Natural killer cell (primary cell): Measurements from ENCODE around the gene E2F7. TPM values are rescaled to one million over a fixed set of nuclear protein-coding genes. Genes with fewer than 3 reads are reported as not detected.
"Not testable (repeated sequence)": the region's sequence is repeated elsewhere in the genome, so short reads cannot be mapped to it uniquely, and the experiment has no call there.

Experiments
- ATAC-seq, 3 donors: fragments of 150-1000 bp in 2 of 3; fragments of 200-7000 bp in 1 of 3; cut with Tn5 transposase; 1 replicate in 1 of 3; 2 replicates in 2 of 3; pipeline ENCODE4 v1.10.0; 2021; ENCODE audit warnings: mild to moderate bottlenecking in 2 of 3, moderate library complexity in 2 of 3
- DNase-seq, 2 donors: peaks; one replicate each; pipeline versions ENCODE4 v3.0.0 to v3.0.0-alpha.2; 2013 to 2021; ENCODE audit warnings: mixed read lengths in 1 of 2
- H3K27ac ChIP-seq: one replicate; pipeline ENCODE4 v1.5.1; 2013; ENCODE audit warnings: mild to moderate bottlenecking, low read length
- H3K27me3 ChIP-seq: one replicate; pipeline ENCODE4 v1.6.1; 2013; ENCODE audit warnings: low read length; ENCODE audit not compliant: control insufficient read depth, insufficient read depth
- H3K36me3 ChIP-seq: one replicate; pipeline ENCODE4 v1.6.1; 2013; ENCODE audit warnings: low read length; ENCODE audit not compliant: control insufficient read depth, insufficient read depth
- H3K4me1 ChIP-seq: one replicate; pipeline ENCODE4 v1.6.1; 2013; ENCODE audit warnings: low read length; ENCODE audit not compliant: control insufficient read depth, insufficient read depth
- H3K4me3 ChIP-seq: one replicate; pipeline ENCODE4 v1.5.1; 2013; ENCODE audit warnings: low read length
- H3K9me3 ChIP-seq: one replicate; pipeline ENCODE4 v1.6.1; 2013; ENCODE audit warnings: low read length; ENCODE audit not compliant: control insufficient read depth, insufficient read depth
- H3K27ac Mint-ChIP-seq, 2 donors: one replicate each; pipeline ENCODE4 v1.8.0; 2022; ENCODE audit warnings: mild to moderate bottlenecking in 2 of 2, mixed read lengths in 2 of 2, moderate library complexity in 1 of 2
- H3K27me3 Mint-ChIP-seq, 2 donors: one replicate each; pipeline ENCODE4 v1.8.0; 2022; ENCODE audit warnings: low read depth in 2 of 2, mixed read lengths in 2 of 2
- H3K36me3 Mint-ChIP-seq: one replicate; pipeline ENCODE4 v1.8.0; 2022; ENCODE audit warnings: mixed read lengths
- H3K4me1 Mint-ChIP-seq, 2 donors: one replicate each; pipeline ENCODE4 v1.8.0; 2022; ENCODE audit warnings: mixed read lengths in 2 of 2
- H3K4me3 Mint-ChIP-seq: one replicate; pipeline ENCODE4 v1.8.0; 2022; ENCODE audit warnings: mild to moderate bottlenecking, moderate library complexity, mixed read lengths
- H3K9me3 Mint-ChIP-seq, 2 donors: one replicate each; pipeline ENCODE4 v1.8.0; 2022; ENCODE audit warnings: mixed read lengths in 2 of 2
- CTCF ChIP-seq: fragments of 200-600 bp; IDR thresholded peaks from one replicate; pipeline ENCODE4 v1.8.0; 2022; ENCODE audit warnings: antibody characterized with exemption
- WGBS: methylation state at CpG from one replicate; pipeline ENCODE4 v1.1.7; 2013; ENCODE audit warnings: missing lambda C conversion rate; ENCODE audit not compliant: insufficient coverage; 5-methylcytosine and 5-hydroxymethylcytosine counted together
- intact Hi-C: fragments of 100-400 bp; cut with micrococcal nuclease; formaldehyde crosslinking; loops from one replicate; pipeline ENCODE4 v1.14.2; 2022
- total RNA-seq, 4 donors: library from RNA; stranded (reverse); fragments of 120-200 nt in 1 of 4; gene quantifications; one replicate each; pipeline versions ENCODE4 v1.2.3 to v1.2.4, GENCODE V29; 2013 to 2022

E2F7 gene
- total RNA-seq, 3 donors from 2014 or later (not counting 1 experiment from before 2014, with no cell fraction given), result 0.30 to 1.1 (median 0.59) TPM

DNA sequence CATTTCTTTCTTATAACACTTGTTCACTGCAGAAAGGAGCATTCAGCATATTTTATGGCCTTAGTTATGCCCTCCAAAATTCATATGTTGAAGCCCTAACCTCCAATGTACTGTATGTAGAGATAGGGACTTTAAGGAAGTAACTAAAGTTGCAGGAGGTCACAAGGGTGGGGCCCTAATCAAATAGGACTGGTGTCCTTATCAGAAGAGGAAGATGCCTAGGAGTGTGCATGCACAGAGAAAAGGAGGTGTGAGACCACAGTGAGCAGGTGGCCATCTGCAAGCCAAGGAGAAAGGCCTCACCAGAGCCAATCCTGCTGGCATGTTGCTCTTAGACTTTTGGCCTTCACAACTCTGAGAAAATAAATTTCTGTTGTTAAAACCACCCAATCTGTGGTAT lies 12.9 kb upstream of the E2F7 start:
- Histone ChIP-seq H3K4me3 (no peak overlapping the region), H3K27me3 (no peaks in the 10 kb centered on the region), H3K27ac (no peak overlapping the region), H3K9me3 (no peaks in the 10 kb centered on the region), H3K4me1 (no peaks in the 10 kb centered on the region), H3K36me3 (no peaks in the 10 kb centered on the region)
- peaks cover 15 to 23% of the 10 kb centered on the region in 2 donors for H3K27me3 Mint-ChIP-seq
- no peak overlapping the region for H3K27ac Mint-ChIP-seq
- DNase-seq, result no peak
- no peaks in the 10 kb centered on the region for H3K4me1 Mint-ChIP-seq
- H3K36me3 Mint-ChIP-seq, result no peaks in the 10 kb centered on the region
- TF ChIP-seq CTCF, result no peak
- no peak for ATAC-seq
- no peaks in the 10 kb centered on the region for H3K9me3 Mint-ChIP-seq
- intact Hi-C loops, result no loop called here
- H3K4me3 Mint-ChIP-seq, result no peak overlapping the region

DNA sequence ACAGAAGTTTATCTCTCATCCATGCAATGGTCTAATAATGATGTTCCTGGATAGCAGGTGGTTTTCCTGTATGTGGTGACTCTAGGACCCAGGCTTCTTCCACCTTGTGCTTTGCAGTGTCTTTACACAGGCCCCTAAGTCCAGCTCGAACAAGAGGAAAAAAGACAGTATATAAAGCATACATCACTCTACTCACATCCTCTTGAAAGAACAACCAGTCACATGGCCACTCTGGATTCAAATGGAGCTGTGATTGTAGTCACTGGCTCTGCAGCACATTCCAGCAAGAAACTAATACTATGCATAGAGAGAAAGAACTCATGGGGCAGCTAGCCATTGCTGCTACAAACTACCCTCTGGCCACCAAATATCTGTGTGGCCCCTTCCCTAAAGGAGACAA lies 11.5 kb upstream of the E2F7 start:
- H3K27me3 Mint-ChIP-seq, result peaks cover 15 to 23% of the 10 kb centered on the region in 2 donors
- H3K9me3 Mint-ChIP-seq, result no peaks in the 10 kb centered on the region
- Histone ChIP-seq H3K27ac (no peak overlapping the region), H3K4me1 (no peaks in the 10 kb centered on the region), H3K27me3 (no peaks in the 10 kb centered on the region), H3K36me3 (no peaks in the 10 kb centered on the region), H3K4me3 (no peak overlapping the region), H3K9me3 (no peaks in the 10 kb centered on the region)
- intact Hi-C loops, result no loop called here
- ATAC-seq (no peak), DNase-seq (no peak)
- WGBS, result 63% methylated on average over 1 of the region's 1 CpG
- no peaks in the 10 kb centered on the region for H3K36me3 Mint-ChIP-seq
- no peak overlapping the region for H3K27ac Mint-ChIP-seq
- no peak for TF ChIP-seq CTCF
- H3K4me3 Mint-ChIP-seq, result no peak overlapping the region
- no peaks in the 10 kb centered on the region for H3K4me1 Mint-ChIP-seq

GRCh38 chr12:77073894-77074293 lies 8.5 kb upstream of the E2F7 start:
- H3K4me3 ChIP-seq, H3K27ac Mint-ChIP-seq, ATAC-seq, H3K27me3 ChIP-seq, H3K4me1 ChIP-seq, H3K4me3 Mint-ChIP-seq, H3K27ac ChIP-seq, DNase-seq, H3K9me3 ChIP-seq, H3K36me3 ChIP-seq, H3K36me3 Mint-ChIP-seq, H3K4me1 Mint-ChIP-seq, H3K9me3 Mint-ChIP-seq, intact Hi-C loops: not testable (repeated sequence)
- WGBS, result 91% methylated on average over 5 of the region's 5 CpGs
- H3K27me3 Mint-ChIP-seq, result peaks cover 6 to 11% of the 10 kb centered on the region in 2 donors

- no peak for ATAC-seq
Measured at GRCh38 chr12:77072833-77073495, 7.6 kb upstream of the E2F7 start.

More at GRCh38 chr12:77072833-77073495, 7.6 kb upstream of the E2F7 start:
- Mint-ChIP-seq H3K4me3 (no peak overlapping the region), H3K36me3 (no peaks in the 10 kb centered on the region), H3K9me3 (no peaks in the 10 kb centered on the region), H3K4me1 (no peaks in the 10 kb centered on the region), H3K27me3 (peaks cover 6 to 11% of the 10 kb centered on the region in 2 donors), H3K27ac (no peak overlapping the region)
- Histone ChIP-seq H3K36me3 (no peaks in the 10 kb centered on the region), H3K27me3 (no peaks in the 10 kb centered on the region), H3K4me3 (no peak overlapping the region), H3K9me3 (no peaks in the 10 kb centered on the region), H3K4me1 (no peaks in the 10 kb centered on the region), H3K27ac (no peak overlapping the region)
- intact Hi-C loops, result no loop called here
- WGBS, result 100% methylated on average over 3 of the region's 3 CpGs
- no peak for TF ChIP-seq CTCF
- no peak for DNase-seq
